Activated naive CD8-positive, alpha-beta T cell treated with anti-CD3 and anti-CD28 coated beads, Interleukin-2, amount 50 U/mL, for 16 hours (primary cell): Measurements from ENCODE around the gene SLBP.
"Not testable (repeated sequence)": the region's sequence is repeated elsewhere in the genome, so short reads cannot be mapped to it uniquely, and the experiment has no call there.

Source experiments
- DNase-seq: peaks from one replicate; pipeline ENCODE4 v3.0.0-alpha.2; 2020; ENCODE audit warnings: low read depth, low spot score

SLBP gene

DNA sequence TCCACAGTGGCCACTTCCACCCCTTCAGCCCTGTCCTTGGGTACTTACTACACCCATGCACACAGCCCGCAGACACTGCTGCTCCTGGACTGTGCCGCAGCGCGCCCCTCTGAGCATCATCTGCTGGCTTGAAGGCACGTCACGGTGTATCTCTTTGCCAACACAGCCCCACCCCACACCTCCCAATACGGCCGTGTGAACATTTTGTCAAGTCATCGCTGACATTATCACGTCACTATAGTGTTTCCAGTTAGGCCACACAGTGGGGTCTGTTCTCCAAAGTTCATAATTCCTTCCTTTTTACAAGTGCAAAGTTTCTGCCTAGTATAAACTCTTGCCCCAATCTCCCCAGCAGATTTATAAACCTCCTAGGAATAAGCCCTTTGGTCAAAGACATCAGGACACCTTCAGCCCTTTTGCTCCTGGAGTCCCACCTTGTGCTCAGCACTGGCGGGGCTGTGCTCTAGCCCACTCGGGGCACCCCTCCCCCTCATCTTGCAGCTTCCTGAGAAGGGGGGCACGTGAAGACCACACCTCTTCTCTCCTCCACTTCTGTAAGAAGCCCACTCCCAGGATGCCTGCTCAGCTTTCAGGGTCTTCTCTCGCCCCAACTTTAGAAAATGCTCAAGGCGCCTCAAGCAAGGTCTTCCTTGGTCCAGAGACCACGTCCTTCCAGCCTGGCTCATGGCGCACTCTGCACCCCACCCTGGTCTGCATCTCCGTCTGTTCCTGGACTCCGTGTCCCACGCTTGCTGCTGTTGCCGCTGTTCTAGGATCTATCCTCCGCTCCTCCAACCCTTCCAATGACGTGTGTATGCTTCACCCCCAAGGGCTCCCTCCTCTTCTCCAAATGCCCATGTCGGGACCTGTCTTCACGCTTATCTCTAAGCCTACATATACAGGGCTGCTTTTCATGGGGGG lies 35.3 kb downstream of the SLBP start:
- no peak for DNase-seq

- no peak for DNase-seq
Measured at GRCh38 chr4:1675802-1676137, 36.3 kb downstream of the SLBP start.

GRCh38 chr4:1675136-1675801 lies 36.9 kb downstream of the SLBP start:
- DNase-seq = no peak

- DNase-seq = no peak
Measured at GRCh38 chr4:1674682-1675081, 37.4 kb downstream of the SLBP start.

- DNase-seq = no peak
Measured at GRCh38 chr4:1673671-1674070, 38.4 kb downstream of the SLBP start.

GRCh38 chr4:1671011-1671410 lies 41.1 kb downstream of the SLBP start:
- DNase-seq = not testable (repeated sequence)

GRCh38 chr4:1670279-1670678 lies 41.8 kb downstream of the SLBP start:
- DNase-seq = no peak

- DNase-seq = no peak
Measured at GRCh38 chr4:1669850-1670249, 42.3 kb downstream of the SLBP start.

DNA sequence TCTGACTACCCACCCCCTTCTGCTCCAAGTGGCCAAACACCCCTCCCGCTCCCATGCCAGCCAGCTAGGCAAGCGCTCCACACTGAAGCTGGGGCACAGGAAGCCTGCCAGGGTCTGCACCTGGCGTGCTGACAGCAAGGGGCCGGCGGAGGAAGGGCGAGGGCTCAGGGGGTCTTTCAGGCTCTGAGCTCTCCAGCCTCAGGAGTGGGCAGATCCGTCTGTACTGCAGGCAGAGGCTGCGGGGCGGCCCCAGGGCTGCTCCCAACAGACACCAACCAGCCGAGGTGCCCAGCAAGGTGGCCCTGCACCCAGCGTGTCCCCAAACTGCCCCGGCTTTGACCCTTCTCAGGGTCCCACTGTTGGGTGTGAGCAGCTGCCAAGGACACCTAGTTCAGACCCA lies 42.8 kb downstream of the SLBP start:
- no peak for DNase-seq

GRCh38 chr4:1668488-1668840 lies 43.7 kb downstream of the SLBP start:
- DNase-seq = no peak

DNA sequence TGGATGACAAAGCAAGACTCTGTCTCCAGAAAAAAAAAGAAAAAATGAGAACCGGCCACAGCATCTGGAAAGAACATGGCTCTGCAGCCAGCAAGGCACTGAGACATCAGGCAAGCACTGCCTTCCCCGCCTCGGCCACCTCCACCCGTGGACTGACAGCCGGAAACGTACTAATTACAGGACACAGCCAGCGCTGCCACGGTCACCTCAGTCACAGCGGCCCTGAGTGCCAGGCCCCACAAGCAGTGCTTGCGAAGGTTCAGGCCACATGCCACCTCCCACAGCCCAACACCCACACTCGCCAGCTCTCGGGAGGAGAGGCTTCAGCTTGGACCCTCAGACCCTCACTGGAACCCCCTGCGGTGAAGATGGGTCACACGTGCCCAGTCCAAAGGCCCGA lies 44.8 kb downstream of the SLBP start:
- DNase-seq = no peak

- DNase-seq = no peak
Measured at GRCh38 chr4:1666391-1666790, 45.7 kb downstream of the SLBP start.

DNA sequence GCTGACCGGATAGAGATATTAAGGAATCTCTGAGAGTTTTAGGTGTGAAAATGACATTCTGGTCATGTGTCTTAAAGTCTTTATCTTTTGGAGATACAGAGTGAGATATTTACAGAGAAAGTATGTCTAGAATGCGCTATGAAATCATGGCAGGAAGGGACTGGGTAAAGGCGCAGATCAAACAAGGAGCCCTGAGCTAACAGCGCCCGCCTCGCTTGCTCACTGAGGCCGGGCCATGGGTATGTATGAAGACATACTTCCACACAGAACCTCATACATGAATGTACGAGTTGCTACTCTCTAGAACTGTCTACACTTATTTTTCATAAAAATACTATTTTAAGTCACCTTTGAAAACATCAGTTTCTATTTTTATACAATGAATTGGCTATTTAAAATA lies 48.0 kb downstream of the SLBP start:
- no peak for DNase-seq

DNA sequence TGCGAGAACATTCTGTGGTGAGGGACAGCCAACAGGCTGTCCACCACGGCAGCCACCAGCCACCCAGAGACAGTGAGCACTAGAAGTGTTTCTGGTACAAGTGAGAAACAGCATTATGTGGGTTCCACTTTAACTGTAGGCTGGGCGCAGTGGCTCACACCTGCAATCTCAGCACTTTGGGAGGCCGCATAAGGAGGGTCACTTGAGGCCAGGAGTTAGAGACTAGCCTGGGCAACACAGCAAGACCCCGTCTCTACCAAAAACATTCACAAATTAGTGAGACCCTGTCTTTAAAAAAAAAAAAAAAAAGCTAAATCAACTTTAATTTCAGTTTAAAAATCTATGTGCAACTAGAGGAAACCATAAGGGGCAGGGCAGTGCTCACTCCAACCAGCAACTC lies 48.6 kb downstream of the SLBP start:
- DNase-seq = no peak

- no peak for DNase-seq
Measured at GRCh38 chr4:1661695-1662094, 50.4 kb downstream of the SLBP start.

- DNase-seq = no peak
Measured at GRCh38 chr4:1660948-1661677, 51.0 kb downstream of the SLBP start.

- DNase-seq = no peak
Measured at GRCh38 chr4:1659104-1660043, 52.7 kb downstream of the SLBP start.

GRCh38 chr4:1658581-1658980 lies 53.5 kb downstream of the SLBP start:
- DNase-seq = no peak

DNA sequence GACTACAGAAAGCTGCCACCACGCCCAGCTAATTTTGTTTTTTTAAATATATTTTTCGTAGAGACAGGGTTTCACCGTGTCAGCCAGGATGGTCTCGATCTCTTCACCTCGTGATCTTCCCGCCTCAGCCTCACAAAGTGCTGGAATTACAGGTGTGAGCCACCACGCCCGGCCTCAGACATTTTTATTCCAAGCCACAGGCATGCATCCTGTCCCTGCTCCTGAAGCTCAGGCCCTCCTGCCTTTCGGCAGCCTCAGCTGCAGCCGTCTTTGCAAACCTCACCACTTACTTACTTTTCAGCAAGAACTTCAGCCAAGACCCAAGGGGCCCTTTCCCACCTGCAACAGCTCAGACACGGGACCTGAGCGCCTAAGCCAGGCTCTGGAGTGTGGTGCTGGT lies 54.0 kb downstream of the SLBP start:
- no peak for DNase-seq

DNA sequence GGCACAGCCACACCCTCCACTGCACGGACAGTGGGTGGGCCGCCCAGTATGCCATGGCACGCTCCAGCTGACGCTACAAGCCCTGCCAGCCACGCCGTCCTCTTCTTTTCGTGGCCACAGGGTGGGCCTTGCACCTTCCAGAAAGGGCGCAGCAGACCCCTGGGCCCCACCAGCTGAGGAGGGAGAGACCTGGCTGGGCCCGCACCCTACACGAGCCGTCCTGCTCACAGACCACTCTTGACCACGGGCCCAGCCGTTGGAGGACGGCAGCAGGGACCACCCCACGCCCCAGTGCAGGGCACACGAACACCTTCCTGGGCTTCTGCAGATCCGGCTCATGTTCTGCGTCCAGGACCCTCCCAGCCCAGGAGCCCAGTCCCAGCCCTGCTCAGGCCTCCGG lies 55.1 kb downstream of the SLBP start:
- DNase-seq = no peak

DNA sequence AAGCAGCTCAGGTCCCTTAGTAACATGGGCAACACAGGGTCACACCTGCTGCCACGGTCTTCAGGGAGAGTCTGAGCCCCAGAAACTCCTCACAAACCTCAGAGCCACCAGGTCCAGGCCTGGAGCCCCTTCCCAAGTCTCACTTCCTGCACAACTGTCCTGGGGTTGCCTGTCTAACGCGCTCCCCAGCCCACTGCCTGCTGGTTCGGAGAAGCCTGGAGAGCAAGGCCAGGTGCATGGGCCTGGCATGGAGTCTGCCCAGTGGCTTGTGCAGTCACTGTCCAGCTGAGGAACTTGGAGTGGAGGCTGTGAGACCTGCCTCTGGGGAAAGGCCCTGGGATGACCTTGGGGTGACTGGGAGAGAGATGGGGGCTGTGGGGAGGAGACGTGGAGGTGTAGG lies 56.0 kb downstream of the SLBP start:
- DNase-seq = no peak

DNA sequence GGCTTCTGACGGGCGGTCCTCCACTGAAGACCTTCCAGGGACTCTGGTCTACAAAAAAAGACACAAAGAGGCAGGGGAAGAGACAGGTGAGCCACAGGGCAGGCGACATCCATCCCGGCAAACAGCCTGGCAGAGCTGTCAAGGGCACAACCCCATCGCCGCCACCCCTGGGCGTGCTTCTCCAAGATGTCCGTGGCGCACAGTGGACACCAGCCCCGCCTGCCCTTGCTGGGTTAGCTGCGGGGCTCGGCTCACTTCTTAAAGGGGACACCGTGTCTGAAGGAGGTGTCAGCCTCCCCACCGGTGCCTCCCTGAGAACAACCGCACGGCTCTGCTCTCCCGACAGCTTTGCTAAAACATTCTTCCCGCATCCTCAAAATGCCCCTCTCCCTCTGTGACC lies 56.4 kb downstream of the SLBP start:
- no peak for DNase-seq
